GM23338 (cell line): ENCODE results near the gene UBL7. TPM values are rescaled to one million over a fixed set of nuclear protein-coding genes. Genes with fewer than 3 reads are reported as not detected.

Source experiments
- ATAC-seq: fragments of 200-7000 bp; cut with Tn5 transposase; 3 replicates; pipeline ENCODE4 v1.9.1; 2020
- DNase-seq: peaks from one replicate; pipeline ENCODE4 v3.0.0-alpha.2; 2015; ENCODE audit warnings: low spot score
- H2AFZ ChIP-seq: fragments of 200-600 bp; sonication (generic); 2 replicates; pipeline ENCODE4 v1.8.0; 2016; ENCODE audit warnings: antibody characterized with exemption, mild to moderate bottlenecking, moderate library complexity
- H3F3A ChIP-seq: fragments of 200-600 bp; sonication (generic); replicated peaks from 2 replicates; pipeline ENCODE4 v1.8.0; 2017; ENCODE audit warnings: antibody characterized with exemption, mixed run types, low read depth
- H3K27ac ChIP-seq: fragments of 200-600 bp; sonication (generic); 2 replicates; pipeline ENCODE4 v1.6.1; 2016; ENCODE audit warnings: low read depth
- H3K27me3 ChIP-seq: fragments of 200-600 bp; sonication (generic); 2 replicates; pipeline ENCODE4 v1.8.0; 2016; ENCODE audit warnings: mild to moderate bottlenecking, mixed run types, moderate library complexity; ENCODE audit not compliant: insufficient read depth
- H3K36me3 ChIP-seq: fragments of 200-600 bp; sonication (generic); 2 replicates; pipeline ENCODE4 v1.8.0; 2016; ENCODE audit warnings: mild to moderate bottlenecking; ENCODE audit not compliant: insufficient read depth
- H3K4me1 ChIP-seq: fragments of 200-600 bp; sonication (generic); 2 replicates; pipeline ENCODE4 v1.8.0; 2016; ENCODE audit warnings: mild to moderate bottlenecking, moderate library complexity; ENCODE audit not compliant: insufficient read depth
- H3K4me2 ChIP-seq: fragments of 200-600 bp; sonication (generic); 2 replicates; pipeline ENCODE4 v1.7.1; 2017; ENCODE audit warnings: mixed run types
- H3K4me3 ChIP-seq: fragments of 200-600 bp; sonication (generic); 2 replicates; pipeline ENCODE4 v1.6.1; 2016; ENCODE audit warnings: mixed run types
- H3K79me2 ChIP-seq: fragments of 200-600 bp; sonication (generic); replicated peaks from 2 replicates; pipeline ENCODE4 v1.8.0; 2017; ENCODE audit warnings: mild to moderate bottlenecking; ENCODE audit not compliant: insufficient read depth
- H3K9me2 ChIP-seq: fragments of 200-600 bp; sonication (generic); 2 replicates; pipeline ENCODE4 v1.8.0; 2017; ENCODE audit not compliant: insufficient read depth
- H4K20me1 ChIP-seq: fragments of 200-600 bp; sonication (generic); replicated peaks from 2 replicates; pipeline ENCODE4 v1.8.0; 2017; ENCODE audit warnings: mild to moderate bottlenecking; ENCODE audit not compliant: insufficient read depth
- H3K27ac Mint-ChIP-seq: 2 replicates; pipeline ENCODE4 v1.8.0; 2020; ENCODE audit warnings: inconsistent platforms, mild to moderate bottlenecking, moderate library complexity, mixed read lengths
- H3K27me3 Mint-ChIP-seq: 3 replicates; pipeline ENCODE4 v1.8.0; 2022; ENCODE audit warnings: low read depth, mild to moderate bottlenecking, moderate library complexity, mixed read lengths, inconsistent platforms; ENCODE audit not compliant: insufficient read depth, poor library complexity
- H3K36me3 Mint-ChIP-seq: 3 replicates; pipeline ENCODE4 v1.8.0; 2021; ENCODE audit warnings: low read depth, mild to moderate bottlenecking, inconsistent platforms, moderate library complexity, mixed read lengths
- H3K4me1 Mint-ChIP-seq: 3 replicates; pipeline ENCODE4 v1.8.0; 2020; ENCODE audit warnings: mild to moderate bottlenecking, inconsistent platforms, mixed read lengths
- H3K4me3 Mint-ChIP-seq: 3 replicates; pipeline ENCODE4 v1.8.0; 2021; ENCODE audit warnings: moderate library complexity, mild to moderate bottlenecking, inconsistent platforms, mixed read lengths
- H3K9me3 Mint-ChIP-seq: 3 replicates; pipeline ENCODE4 v1.8.0; 2020; ENCODE audit warnings: moderate library complexity, mild to moderate bottlenecking, inconsistent platforms, mixed read lengths
- EZH2phosphoT487 ChIP-seq: fragments of 200-600 bp; sonication (generic); IDR thresholded peaks from one replicate; pipeline ENCODE4 v1.8.1; 2018; ENCODE audit warnings: antibody characterized with exemption; ENCODE audit not compliant: unreplicated experiment
- JUNB ChIP-seq: IDR thresholded peaks from one replicate; pipeline ENCODE4 v1.6.1; 2016; ENCODE audit warnings: antibody characterized with exemption; ENCODE audit not compliant: unreplicated experiment
- ZNF114 ChIP-seq: fragments of 250-450 bp; sonication (Bioruptor Pico); IDR thresholded peaks from 2 replicates; pipeline ENCODE4 v1.5.0; 2020; ENCODE audit warnings: mild to moderate bottlenecking, moderate library complexity
- polyA plus RNA-seq: library from polyadenylated mRNA; unstranded; fragments of >200 nt; fragmentation: Nextera tagmentation; extraction: Ambion mirVana; gene quantifications from 2 replicates; pipeline ENCODE4 v1.2.1, GENCODE V29; 2016
- total RNA-seq: library from RNA; depleted of rRNA; stranded (reverse); fragments of >200 nt; shearing (Covaris generic); gene quantifications from 2 replicates; pipeline ENCODE4 v1.2.3, GENCODE V29; 2014
- TF ChIP-seq, protein P1 (sequence below): fragments of 250-450 bp; sonication (Bioruptor Pico); IDR thresholded peaks from 2 replicates; pipeline ENCODE4 v1.5.0; 2020; ENCODE audit warnings: mild to moderate bottlenecking, moderate library complexity
- TF ChIP-seq, protein P2 (sequence below): IDR thresholded peaks from one replicate; pipeline ENCODE4 v1.6.1; 2018; ENCODE audit warnings: antibody characterized with exemption; ENCODE audit not compliant: unreplicated experiment

UBL7 gene
- total and polyA plus RNA-seq, 2 experiments from 2014 or later: 73.7 to 99.2 TPM

DNA sequence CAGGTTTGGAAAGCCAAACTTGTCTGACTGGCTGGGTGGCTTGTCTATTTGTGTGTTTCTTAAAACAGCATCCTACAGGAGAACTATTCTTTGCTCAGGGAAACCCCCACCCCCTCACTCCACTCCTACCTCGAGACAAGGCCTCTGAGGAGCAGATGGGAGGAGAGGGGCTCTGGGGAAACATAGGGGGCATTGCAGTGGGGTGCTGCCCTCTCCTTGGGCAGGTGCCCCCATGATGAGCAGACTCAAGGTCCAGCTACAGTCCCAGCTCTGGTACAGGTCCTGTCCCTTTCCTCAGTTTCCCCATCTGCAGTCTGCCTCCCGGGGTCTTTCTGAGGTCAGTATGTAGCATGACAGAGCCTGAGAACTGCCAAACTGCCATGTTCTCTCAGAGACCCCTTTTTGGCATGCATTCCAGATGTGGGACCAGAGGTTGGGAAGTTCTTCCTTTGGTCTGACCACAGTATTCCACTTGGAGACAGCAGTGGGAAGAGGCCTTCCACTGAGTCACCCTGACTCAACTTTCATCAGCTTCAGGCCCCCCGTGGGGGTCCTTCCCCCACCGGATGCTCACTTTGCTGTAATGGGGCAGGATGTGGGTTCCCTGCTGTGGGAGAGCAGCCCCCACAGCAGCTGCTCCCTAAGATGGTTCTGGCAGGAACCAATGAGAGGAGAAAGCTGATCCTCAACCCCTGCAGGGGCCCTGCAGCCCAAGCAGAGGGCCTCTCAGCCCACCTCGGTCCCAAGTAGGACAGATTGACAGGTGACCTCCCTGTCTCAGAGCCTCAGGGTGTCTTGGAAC is 61.2 kb downstream of the UBL7 start (continued):
- TF ChIP-seq, protein P1, sequence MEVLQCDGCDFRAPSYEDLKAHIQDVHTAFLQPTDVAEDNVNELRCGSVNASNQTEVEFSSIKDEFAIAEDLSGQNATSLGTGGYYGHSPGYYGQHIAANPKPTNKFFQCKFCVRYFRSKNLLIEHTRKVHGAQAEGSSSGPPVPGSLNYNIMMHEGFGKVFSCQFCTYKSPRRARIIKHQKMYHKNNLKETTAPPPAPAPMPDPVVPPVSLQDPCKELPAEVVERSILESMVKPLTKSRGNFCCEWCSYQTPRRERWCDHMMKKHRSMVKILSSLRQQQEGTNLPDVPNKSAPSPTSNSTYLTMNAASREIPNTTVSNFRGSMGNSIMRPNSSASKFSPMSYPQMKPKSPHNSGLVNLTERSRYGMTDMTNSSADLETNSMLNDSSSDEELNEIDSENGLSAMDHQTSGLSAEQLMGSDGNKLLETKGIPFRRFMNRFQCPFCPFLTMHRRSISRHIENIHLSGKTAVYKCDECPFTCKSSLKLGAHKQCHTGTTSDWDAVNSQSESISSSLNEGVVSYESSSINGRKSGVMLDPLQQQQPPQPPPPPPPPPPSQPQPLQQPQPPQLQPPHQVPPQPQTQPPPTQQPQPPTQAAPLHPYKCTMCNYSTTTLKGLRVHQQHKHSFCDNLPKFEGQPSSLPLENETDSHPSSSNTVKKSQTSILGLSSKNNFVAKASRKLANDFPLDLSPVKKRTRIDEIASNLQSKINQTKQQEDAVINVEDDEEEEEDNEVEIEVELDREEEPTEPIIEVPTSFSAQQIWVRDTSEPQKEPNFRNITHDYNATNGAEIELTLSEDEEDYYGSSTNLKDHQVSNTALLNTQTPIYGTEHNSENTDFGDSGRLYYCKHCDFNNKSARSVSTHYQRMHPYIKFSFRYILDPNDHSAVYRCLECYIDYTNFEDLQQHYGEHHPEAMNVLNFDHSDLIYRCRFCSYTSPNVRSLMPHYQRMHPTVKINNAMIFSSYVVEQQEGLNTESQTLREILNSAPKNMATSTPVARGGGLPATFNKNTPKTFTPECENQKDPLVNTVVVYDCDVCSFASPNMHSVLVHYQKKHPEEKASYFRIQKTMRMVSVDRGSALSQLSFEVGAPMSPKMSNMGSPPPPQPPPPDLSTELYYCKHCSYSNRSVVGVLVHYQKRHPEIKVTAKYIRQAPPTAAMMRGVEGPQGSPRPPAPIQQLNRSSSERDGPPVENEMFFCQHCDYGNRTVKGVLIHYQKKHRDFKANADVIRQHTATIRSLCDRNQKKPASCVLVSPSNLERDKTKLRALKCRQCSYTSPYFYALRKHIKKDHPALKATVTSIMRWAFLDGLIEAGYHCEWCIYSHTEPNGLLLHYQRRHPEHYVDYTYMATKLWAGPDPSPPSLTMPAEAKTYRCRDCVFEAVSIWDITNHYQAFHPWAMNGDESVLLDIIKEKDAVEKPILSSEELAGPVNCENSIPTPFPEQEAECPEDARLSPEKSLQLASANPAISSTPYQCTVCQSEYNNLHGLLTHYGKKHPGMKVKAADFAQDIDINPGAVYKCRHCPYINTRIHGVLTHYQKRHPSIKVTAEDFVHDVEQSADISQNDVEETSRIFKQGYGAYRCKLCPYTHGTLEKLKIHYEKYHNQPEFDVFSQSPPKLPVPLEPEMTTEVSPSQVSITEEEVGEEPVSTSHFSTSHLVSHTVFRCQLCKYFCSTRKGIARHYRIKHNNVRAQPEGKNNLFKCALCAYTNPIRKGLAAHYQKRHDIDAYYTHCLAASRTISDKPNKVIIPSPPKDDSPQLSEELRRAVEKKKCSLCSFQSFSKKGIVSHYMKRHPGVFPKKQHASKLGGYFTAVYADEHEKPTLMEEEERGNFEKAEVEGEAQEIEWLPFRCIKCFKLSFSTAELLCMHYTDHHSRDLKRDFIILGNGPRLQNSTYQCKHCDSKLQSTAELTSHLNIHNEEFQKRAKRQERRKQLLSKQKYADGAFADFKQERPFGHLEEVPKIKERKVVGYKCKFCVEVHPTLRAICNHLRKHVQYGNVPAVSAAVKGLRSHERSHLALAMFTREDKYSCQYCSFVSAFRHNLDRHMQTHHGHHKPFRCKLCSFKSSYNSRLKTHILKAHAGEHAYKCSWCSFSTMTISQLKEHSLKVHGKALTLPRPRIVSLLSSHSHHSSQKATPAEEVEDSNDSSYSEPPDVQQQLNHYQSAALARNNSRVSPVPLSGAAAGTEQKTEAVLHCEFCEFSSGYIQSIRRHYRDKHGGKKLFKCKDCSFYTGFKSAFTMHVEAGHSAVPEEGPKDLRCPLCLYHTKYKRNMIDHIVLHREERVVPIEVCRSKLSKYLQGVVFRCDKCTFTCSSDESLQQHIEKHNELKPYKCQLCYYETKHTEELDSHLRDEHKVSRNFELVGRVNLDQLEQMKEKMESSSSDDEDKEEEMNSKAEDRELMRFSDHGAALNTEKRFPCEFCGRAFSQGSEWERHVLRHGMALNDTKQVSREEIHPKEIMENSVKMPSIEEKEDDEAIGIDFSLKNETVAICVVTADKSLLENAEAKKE (CRISPR knock-in tag): no peak
- TF ChIP-seq, protein P2, sequence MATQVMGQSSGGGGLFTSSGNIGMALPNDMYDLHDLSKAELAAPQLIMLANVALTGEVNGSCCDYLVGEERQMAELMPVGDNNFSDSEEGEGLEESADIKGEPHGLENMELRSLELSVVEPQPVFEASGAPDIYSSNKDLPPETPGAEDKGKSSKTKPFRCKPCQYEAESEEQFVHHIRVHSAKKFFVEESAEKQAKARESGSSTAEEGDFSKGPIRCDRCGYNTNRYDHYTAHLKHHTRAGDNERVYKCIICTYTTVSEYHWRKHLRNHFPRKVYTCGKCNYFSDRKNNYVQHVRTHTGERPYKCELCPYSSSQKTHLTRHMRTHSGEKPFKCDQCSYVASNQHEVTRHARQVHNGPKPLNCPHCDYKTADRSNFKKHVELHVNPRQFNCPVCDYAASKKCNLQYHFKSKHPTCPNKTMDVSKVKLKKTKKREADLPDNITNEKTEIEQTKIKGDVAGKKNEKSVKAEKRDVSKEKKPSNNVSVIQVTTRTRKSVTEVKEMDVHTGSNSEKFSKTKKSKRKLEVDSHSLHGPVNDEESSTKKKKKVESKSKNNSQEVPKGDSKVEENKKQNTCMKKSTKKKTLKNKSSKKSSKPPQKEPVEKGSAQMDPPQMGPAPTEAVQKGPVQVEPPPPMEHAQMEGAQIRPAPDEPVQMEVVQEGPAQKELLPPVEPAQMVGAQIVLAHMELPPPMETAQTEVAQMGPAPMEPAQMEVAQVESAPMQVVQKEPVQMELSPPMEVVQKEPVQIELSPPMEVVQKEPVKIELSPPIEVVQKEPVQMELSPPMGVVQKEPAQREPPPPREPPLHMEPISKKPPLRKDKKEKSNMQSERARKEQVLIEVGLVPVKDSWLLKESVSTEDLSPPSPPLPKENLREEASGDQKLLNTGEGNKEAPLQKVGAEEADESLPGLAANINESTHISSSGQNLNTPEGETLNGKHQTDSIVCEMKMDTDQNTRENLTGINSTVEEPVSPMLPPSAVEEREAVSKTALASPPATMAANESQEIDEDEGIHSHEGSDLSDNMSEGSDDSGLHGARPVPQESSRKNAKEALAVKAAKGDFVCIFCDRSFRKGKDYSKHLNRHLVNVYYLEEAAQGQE: no peak
- no peak for TF ChIP-seq EZH2phosphoT487
- no peak for TF ChIP-seq ZNF114 (CRISPR knock-in tag)

DNA sequence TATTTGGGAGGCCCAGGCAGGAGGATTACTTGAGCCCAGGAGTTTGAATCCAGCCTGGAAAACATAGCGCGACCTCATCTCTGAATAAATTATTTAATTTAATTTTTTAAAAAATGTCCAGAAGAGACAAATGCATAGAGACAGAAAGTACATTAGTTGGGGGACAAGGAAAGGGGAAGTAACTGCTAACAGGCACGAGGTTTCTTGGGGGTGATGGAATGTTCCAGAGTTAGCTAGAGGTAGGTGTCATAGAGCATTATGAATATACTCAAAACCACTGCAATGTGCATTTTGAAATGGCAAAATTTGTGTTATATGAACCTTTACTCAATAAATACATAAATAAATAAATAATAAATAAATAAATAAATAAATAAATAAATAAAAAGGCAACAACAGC is 61.9 kb downstream of the UBL7 start:
- Histone ChIP-seq H3K4me2 (no peak overlapping the region), H4K20me1 (no peaks in the 10 kb centered on the region), H3K4me1 (peaks cover 5% of the 10 kb centered on the region; the same call in 1 of the 2 replicates), H3K36me3 (no peaks in the 10 kb centered on the region), H2AFZ (no peak overlapping the region), H3F3A (no peaks in the 10 kb centered on the region), H3K79me2 (no peaks in the 10 kb centered on the region), H3K9me2 (no peaks in the 10 kb centered on the region), H3K4me3 (no peak overlapping the region), H3K27me3 (no peaks in the 10 kb centered on the region), H3K27ac (no peak overlapping the region)
- H3K4me3 Mint-ChIP-seq: no peak overlapping the region
- peaks cover 21% of the 10 kb centered on the region for H3K4me1 Mint-ChIP-seq
- H3K9me3 Mint-ChIP-seq: no peaks in the 10 kb centered on the region
- DNase-seq: no peak
- ATAC-seq: no peak
- no peak overlapping the region for H3K27ac Mint-ChIP-seq
- TF ChIP-seq EZH2phosphoT487 (no peak), JUNB (no peak)
- H3K36me3 Mint-ChIP-seq: no peaks in the 10 kb centered on the region
- peaks cover 15% of the 10 kb centered on the region for H3K27me3 Mint-ChIP-seq
